KOPT-K1 (cell line): ENCODE measurements around the gene DMD.

Experiments
- H3K27ac ChIP-seq: fragments of 200-600 bp; sonication (generic); 2 replicates; pipeline ENCODE4 v1.5.1; 2016; ENCODE audit warnings: antibody characterized with exemption, mild to moderate bottlenecking, low read depth, low read length; ENCODE audit not compliant: poor library complexity, severe bottlenecking
- H3K36me3 ChIP-seq: fragments of 200-600 bp; sonication (generic); 2 replicates; pipeline ENCODE4 v1.5.1; 2017; ENCODE audit warnings: antibody characterized with exemption, mild to moderate bottlenecking, low read length, moderate library complexity; ENCODE audit not compliant: insufficient read depth
- H3K9me3 ChIP-seq: fragments of 200-600 bp; sonication (generic); 2 replicates; pipeline ENCODE4 v1.5.1; 2017; ENCODE audit warnings: antibody characterized with exemption, low read length, mild to moderate bottlenecking; ENCODE audit not compliant: insufficient read depth, poor library complexity, severe bottlenecking

DMD gene

GRCh38 chrX:31168551-31168950, 2042.8 kb downstream of the DMD start:
- H3K9me3 ChIP-seq, result no peaks in the 10 kb centered on the region
- no peaks in the 10 kb centered on the region for H3K36me3 ChIP-seq
- H3K27ac ChIP-seq, result no peak overlapping the region

- Histone ChIP-seq H3K27ac (no peak overlapping the region), H3K36me3 (no peaks in the 10 kb centered on the region)
These were observed 2044.5 kb downstream of the DMD start for GRCh38 chrX:31166832-31167231.

DNA sequence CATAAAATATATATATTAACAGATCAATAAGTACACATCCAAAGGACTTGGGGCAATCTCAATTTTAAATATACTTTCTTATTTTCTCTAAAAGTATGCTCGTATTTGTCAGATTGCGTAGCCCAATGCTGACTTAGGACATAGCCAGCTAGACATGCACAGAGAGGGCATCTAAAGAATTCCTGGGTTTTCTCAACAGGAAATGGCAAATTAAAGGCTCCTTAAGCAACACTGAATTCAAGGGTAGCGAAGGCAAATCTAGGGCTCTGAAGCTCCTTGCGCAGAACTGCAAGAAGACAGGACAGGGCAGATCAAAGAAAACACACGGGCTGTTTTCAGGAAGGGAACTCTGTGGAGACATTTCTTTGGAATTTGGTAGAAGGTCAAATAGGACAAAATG, 2044.9 kb downstream of the DMD start:
- H3K27ac ChIP-seq, result no peak overlapping the region
- no peaks in the 10 kb centered on the region for H3K9me3 ChIP-seq
- H3K36me3 ChIP-seq, result no peaks in the 10 kb centered on the region

More at GRCh38 chrX:31166832-31167231, 2044.5 kb downstream of the DMD start:
- no peaks in the 10 kb centered on the region for H3K9me3 ChIP-seq

DNA sequence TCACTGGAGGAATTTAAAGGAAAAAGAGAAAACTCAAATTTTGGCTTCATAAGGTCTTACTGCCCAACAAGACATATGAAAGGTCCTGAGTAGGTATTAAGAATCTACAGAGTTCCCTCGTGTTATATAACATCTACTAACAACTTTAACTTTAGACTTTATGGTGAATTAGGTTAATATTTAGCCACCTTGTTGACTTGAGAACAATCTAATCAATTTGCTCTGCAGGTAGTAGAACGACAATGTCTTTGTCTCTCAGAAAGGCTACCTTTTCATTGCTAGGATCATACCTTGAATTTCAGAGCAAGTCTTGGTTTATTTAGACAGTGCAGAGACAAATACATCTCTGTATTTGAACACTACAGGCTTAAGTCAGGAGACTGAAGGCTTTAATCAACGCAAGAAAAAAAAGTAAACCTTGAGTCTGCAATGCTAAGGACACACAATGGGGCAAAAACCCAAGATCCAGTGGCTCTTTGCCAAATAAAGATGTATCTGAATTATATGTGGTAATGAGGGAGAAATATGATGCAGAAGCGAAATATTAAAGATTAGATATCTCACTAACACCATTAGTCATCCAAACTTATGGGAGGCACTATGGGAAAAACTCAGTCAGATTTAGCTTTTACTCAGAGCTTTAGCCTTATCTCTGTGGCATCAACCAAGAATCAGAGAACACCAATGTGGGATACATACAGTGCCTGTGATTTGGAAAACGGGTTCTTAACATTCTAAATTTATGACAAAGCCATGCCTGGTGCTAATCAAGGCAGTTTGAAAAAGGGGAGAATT, 2045.9 kb downstream of the DMD start:
- Histone ChIP-seq H3K36me3 (no peaks in the 10 kb centered on the region), H3K9me3 (no peaks in the 10 kb centered on the region), H3K27ac (no peak overlapping the region)

GRCh38 chrX:31154946-31155345, 2056.4 kb downstream of the DMD start:
- H3K36me3 ChIP-seq, result no peaks in the 10 kb centered on the region
- H3K9me3 ChIP-seq, result no peaks in the 10 kb centered on the region
- no peak overlapping the region for H3K27ac ChIP-seq

DNA sequence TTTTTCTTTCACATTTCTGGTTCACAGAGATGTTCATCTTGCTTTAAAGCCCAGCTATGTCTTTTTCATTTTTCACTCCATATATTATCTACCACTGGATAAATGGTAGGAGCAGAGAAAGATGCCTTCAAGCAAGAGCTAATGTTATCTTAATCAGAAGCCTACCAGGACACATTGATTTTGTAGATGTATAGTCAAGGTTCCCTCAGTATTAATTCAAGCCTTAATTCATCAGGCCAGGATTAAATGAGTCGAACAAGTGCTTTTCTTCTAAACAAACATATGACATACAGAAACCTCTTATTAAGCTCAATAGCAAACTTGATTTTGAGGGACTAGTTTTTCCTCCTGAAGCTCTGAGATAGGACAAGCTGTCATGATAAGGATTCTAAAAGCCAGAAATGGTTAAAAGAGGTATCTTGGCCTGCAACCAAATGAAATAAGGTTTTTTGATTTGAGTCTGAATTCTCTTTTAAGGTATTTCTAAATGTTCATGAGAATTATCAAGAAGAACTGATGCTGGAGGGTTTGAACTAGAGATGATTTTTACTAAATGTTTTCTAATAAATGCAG, 2057.8 kb downstream of the DMD start:
- Histone ChIP-seq H3K9me3 (no peaks in the 10 kb centered on the region), H3K27ac (no peak overlapping the region), H3K36me3 (no peaks in the 10 kb centered on the region)

GRCh38 chrX:31147175-31147574, 2064.2 kb downstream of the DMD start:
- no peaks in the 10 kb centered on the region for H3K36me3 ChIP-seq
- no peaks in the 10 kb centered on the region for H3K9me3 ChIP-seq

DNA sequence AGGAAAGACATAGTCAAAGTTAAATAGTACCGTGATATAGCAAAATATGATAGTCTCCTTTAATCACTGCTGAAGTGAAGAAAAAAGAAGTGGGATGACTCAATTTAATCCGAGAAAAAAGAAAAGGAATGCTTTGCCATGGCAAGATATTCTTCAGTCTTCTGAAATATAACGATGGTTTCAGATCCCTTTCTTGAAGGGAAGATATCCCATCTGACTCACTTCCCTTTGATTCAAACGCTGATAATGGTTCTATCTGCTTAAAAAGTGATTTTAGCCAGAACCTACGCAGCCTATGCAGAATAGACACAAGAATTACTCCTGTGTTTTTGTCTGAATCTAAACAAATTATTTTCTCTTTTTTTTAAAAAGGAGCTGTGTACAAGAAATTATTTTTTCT, 2071.4 kb downstream of the DMD start:
- Histone ChIP-seq H3K27ac (no peak overlapping the region), H3K9me3 (peaks cover 6% of the 10 kb centered on the region), H3K36me3 (no peaks in the 10 kb centered on the region)

More at GRCh38 chrX:31147175-31147574, 2064.2 kb downstream of the DMD start:
- H3K27ac ChIP-seq, result no peak overlapping the region

DNA sequence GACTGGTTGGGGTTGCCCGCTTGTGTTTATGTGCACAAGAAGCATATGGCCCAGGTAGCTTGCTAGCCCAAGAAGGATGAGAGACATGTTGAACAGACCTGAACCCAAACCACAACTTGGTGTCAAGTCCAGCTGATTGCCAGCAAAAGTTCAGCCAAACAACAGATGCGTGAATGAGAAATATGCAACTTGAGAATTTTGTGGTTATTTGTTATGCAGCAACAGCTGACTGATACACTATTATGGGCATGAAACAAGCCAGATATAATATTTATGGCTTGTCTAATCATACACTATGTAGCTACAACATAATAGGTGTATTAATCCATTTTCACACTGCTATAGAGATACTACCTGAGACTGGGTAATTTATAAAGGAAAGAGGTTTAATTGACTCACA, 2073.2 kb downstream of the DMD start:
- peaks cover 6% of the 10 kb centered on the region for H3K9me3 ChIP-seq
- no peaks in the 10 kb centered on the region for H3K36me3 ChIP-seq
- no peak overlapping the region for H3K27ac ChIP-seq

DNA sequence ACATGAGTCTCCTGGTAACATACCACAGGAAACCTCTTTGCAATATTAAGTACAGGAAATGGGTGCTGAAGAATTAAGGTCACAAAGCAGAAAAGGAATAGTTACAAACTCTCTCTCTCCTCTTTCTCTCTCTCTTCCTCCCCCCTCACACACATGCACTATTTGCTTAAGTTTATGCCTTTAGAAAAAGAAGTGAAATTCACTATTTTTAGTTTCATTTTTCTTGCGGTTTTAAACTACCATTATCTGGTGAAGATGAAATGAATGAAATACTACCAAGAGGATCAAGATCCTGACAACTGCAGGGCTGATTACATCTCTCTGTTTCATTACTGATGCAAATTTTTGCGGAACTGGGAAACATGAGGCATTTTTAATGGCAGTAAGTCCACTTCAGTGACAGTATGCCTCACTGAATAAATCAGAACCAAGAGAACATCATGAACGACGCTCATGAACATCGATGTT, 2075.2 kb downstream of the DMD start:
- Histone ChIP-seq H3K36me3 (no peaks in the 10 kb centered on the region), H3K27ac (peak overlapping the region; percentile 84), H3K9me3 (peaks cover 6% of the 10 kb centered on the region)

GRCh38 chrX:31132821-31133241, 2078.5 kb downstream of the DMD start:
- H3K27ac ChIP-seq, result peak overlapping the region; percentile 86
- H3K36me3 ChIP-seq, result no peaks in the 10 kb centered on the region

GRCh38 chrX:31130457-31131220, 2080.7 kb downstream of the DMD start:
- no peaks in the 10 kb centered on the region for H3K9me3 ChIP-seq
- H3K27ac ChIP-seq, result peak overlapping the region; percentile 2
- H3K36me3 ChIP-seq, result no peaks in the 10 kb centered on the region

More at GRCh38 chrX:31132821-31133241, 2078.5 kb downstream of the DMD start:
- peaks cover 1% of the 10 kb centered on the region for H3K9me3 ChIP-seq

- H3K9me3 ChIP-seq, result no peaks in the 10 kb centered on the region
- H3K27ac ChIP-seq, result no peak overlapping the region
- no peaks in the 10 kb centered on the region for H3K36me3 ChIP-seq
These were observed 2082.5 kb downstream of the DMD start for GRCh38 chrX:31128855-31129254.

GRCh38 chrX:31127716-31128115, 2083.6 kb downstream of the DMD start:
- Histone ChIP-seq H3K9me3 (no peaks in the 10 kb centered on the region), H3K36me3 (no peaks in the 10 kb centered on the region), H3K27ac (no peak overlapping the region)

DNA sequence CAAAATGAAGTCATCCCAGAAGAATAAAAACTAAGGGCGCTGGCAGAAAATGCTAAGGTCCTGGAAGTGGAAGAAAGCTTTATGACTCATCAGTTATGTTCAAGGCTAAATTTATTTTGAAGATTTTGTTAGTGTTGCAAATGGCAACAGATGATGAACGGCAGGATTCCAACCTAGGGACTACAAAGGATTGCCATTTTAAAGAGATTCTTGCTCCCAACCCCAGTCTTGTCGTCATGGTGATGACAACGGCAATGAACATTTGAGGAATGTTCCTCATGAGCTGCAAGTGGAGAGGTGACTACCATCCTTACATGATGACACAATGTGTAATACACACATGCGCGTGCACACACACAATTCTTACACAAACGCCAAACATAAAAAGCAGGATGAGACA, 2085.1 kb downstream of the DMD start:
- Histone ChIP-seq H3K27ac (no peak overlapping the region), H3K9me3 (no peaks in the 10 kb centered on the region), H3K36me3 (no peaks in the 10 kb centered on the region)
